GM21576 (cell line): Measurements from ENCODE around the gene HOXD1.

ENCODE experiments used
- ATAC-seq: cut with Tn5 transposase; IDR thresholded peaks from one replicate; pipeline ENCODE4 v1.9.1; 2021; ENCODE audit warnings: mild to moderate bottlenecking, moderate library complexity; ENCODE audit not compliant: unreplicated experiment

HOXD1 gene

DNA sequence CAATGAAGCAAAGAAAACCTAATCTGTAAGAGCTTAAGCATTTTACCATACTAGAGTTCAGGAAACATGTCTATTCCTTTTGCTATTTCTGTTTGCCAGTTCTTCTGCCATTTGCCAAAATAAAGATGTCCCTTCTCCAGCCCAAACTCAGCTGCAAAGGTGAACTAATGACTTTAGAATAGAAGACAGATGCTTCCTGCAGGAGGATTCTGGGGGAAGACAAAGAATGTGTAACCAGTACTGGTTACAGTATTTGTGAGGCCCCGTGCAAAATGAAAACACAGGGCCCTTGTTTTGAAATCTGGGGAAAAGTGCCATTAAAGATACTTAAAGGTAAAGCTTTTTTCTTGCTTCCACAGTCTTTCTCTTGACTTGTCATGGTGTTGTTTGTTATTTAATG is 46.5 kb downstream of the HOXD1 start:
- ATAC-seq = no peak

DNA sequence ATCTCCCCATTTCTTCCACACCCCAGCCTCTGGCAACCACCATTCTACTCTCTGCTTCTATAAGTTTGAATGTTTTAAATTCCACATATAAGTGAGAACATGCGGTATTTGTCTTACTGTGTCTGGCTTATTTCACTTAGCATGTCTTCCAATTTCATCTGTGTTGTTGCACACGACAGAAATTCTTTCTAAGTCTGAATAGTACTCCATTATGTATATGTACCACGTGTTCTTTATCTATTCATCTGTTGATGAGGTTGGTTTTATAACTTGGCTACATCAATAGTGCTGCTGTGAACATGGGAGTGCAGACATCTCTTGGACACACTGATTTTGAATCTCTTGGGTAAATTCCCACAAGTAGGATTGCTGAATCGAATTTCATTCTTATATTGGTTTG is 49.0 kb downstream of the HOXD1 start:
- no peak for ATAC-seq

DNA sequence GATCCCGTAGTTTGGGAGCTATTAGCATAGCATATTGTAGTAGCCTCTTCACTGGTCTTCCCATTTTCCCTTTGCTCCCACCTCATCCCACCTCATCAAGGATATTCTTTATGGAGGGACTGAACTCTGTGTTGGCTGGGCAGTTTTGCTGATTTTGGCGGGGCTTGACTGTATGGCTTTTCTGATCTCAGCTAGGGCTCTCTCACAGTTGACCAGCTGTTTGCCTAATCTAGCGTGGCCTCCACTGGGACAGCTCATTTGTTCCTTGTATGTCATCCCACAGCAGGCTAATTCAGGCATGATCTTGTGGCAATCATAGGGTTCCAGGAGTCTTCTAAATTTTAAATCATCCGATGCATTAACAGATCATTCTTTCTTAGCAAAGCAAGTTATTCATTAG is 50.6 kb downstream of the HOXD1 start:
- ATAC-seq = no peak

DNA sequence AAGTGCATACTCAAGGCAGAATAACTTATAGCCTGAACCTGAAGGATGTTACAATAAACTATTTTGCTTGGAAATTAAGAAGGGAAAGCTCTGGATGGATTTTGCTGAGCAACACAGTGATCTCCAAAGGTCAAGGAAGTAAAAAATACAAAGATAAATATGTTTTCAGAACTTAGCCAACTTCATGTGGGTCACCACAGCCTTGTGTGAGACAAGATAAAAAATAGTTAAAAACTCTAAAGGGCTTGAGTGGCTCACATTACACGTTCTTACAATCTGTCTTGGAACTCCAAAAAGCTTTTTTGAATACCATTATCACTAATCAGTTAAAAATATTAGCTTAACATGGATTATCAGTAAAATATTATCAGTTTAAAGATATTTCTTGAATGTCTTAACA is 51.8 kb downstream of the HOXD1 start:
- ATAC-seq = no peak
